Ovary (tissue), 9 donors: ENCODE results near the gene CTNNA3. TPM values are rescaled to one million over a fixed set of nuclear protein-coding genes. Genes with fewer than 3 reads are reported as not detected.

Experiments used
- microRNA-seq, 3 donors: library from miRNA; unstranded; fragments of <30 nt; microRNA quantifications; one replicate each; pipeline versions ENCODE4 to v1.2.0, GENCODE V29; 2019 to 2020
- polyA plus RNA-seq, 2 donors: library from polyadenylated mRNA; stranded (reverse); fragments of 200-250 nt in 1 of 2; fragments of 350-450 nt in 1 of 2; fragmentation: Illumina TruSeq in 1 of 2; extraction: RNeasy Lipid Tissue Mini Kit (QIAGEN cat#74804) in 1 of 2; gene quantifications; one replicate each; pipeline ENCODE4 v1.2.3, GENCODE V29; 2013 to 2014
- small RNA-seq: library from RNA; depleted of rRNA; stranded (forward); fragments of <200 nt; gene quantifications from one replicate; pipeline ENCODE3, GENCODE V24; 2016
- total RNA-seq, 7 donors: library from RNA; depleted of rRNA in 2 of 7; stranded (reverse); fragments of >200 nt in 2 of 7; fragmentation: NEBNext Ultra II Directional in 3 of 7; extraction: Animal tissue kit (Norgen Biotek cat#: 25700) in 3 of 7; gene quantifications; one replicate each; pipeline versions ENCODE4 v1.1.0 to v1.2.4, GENCODE V29; 2016 to 2023
- donor health status: DM: no; HTN: no; CAD: no; lungs with moderate emphysema.
- donor health status: DM: no; HTN: no; CAD: no.
- donor health status: Bipolar disorder and iron deficiency.
- donor health status: DM: yes; HTN: yes; CAD: no.
- donor health status: DM: no; HTN: no; CAD: no.
- donor health status: DM: yes; HTN: yes; CAD: no.

CTNNA3 gene
- total and polyA plus RNA-seq, 9 donors, result 1.9 to 9.7 (median 4.0) TPM

Small RNA genes lying within 50 kb of the gene (microRNA-seq; reads per million reads assigned to microRNA genes)
- gene MIR7151, result 0 to 0.16 (median 0) reads per million in 3 donors

Small RNA genes lying within 50 kb of the gene (small RNA-seq; reads per million reads assigned to genes)
- gene AL607023.1 (not detected), gene MIR7151 (not detected)

Other genes with a start within 250 kb of the CTNNA3 start
- gene DNAJC12, start 142.0 kb upstream of the CTNNA3 start, total RNA-seq, result 10 to 100 TPM in 6 of 7 donors, 1 to 10 TPM in 1; 8.3 to 17.5 (median 11.3) TPM
- gene DNAJC12, start 142.0 kb upstream of the CTNNA3 start, polyA plus RNA-seq, result 10 to 100 TPM in 1 of 2 donors, 1 to 10 TPM in 1; 9.5 to 11.2 TPM
- gene SIRT1, start 188.5 kb upstream of the CTNNA3 start, total RNA-seq, result 10 to 100 TPM; 21.5 to 38.5 (median 31.8) TPM
- gene SIRT1, start 188.5 kb upstream of the CTNNA3 start, polyA plus RNA-seq, result 10 to 100 TPM; 25.8 to 26.0 TPM